B cell (primary cell): Measurements from ENCODE around the gene LGR5. TPM values are rescaled to one million over a fixed set of nuclear protein-coding genes. Genes with fewer than 3 reads are reported as not detected.

Experiments used
- ATAC-seq: fragments of 200-7000 bp; cut with Tn5 transposase; one replicate; pipeline ENCODE4 v1.10.0; 2021; ENCODE audit warnings: low read depth, mild to moderate bottlenecking, moderate number of reproducible peaks, moderate library complexity
- CTCF ChIA-PET: fragments of 350-600 bp; sonication (Branson Sonifier 250); formaldehyde crosslinking; loops from one replicate; lab custom pipeline; 2021; ENCODE audit warnings: antibody characterized with exemption, inconsistent platforms; lab: Charles Lee
- POLR2A ChIA-PET: fragments of 350-600 bp; sonication (Branson Sonifier 250); formaldehyde crosslinking; loops from one replicate; lab custom pipeline; 2021; ENCODE audit warnings: antibody characterized with exemption; lab: Charles Lee
- DNase-seq: peaks from one replicate; pipeline ENCODE4 v3.0.0; 2013
- H2AFZ ChIP-seq: 2 replicates; pipeline ENCODE4 v1.6.1; 2012; ENCODE audit warnings: mild to moderate bottlenecking, low read depth, low read length; ENCODE audit not compliant: insufficient read depth, poor library complexity, severe bottlenecking
- H3K27ac ChIP-seq, 2 donors: 1 replicate in 1 of 2; 2 replicates in 1 of 2; pipeline ENCODE4 v1.5.1; 2012 to 2013; ENCODE audit warnings: low read length in 2 of 2, mild to moderate bottlenecking in 2 of 2, moderate library complexity in 1 of 2
- H3K27me3 ChIP-seq, 4 experiments: fragments of 200-600 bp in 1 of 4; sonication (generic) in 1 of 4; replicated peaks in 1 of 4; 1 replicate in 2 of 4; 2 replicates in 2 of 4; pipeline versions ENCODE4 v1.6.1 to v1.7.0; 2013 to 2016; ENCODE audit warnings: low read length in 3 of 4, mild to moderate bottlenecking in 2 of 4, mixed read lengths in 1 of 4, moderate library complexity in 1 of 4; ENCODE audit not compliant: insufficient read depth in 4 of 4, control insufficient read depth in 3 of 4; ENCODE audit errors: control extremely low read depth in 1 of 4
- H3K36me3 ChIP-seq, 2 experiments: replicated peaks in 1 of 2; 1 replicate in 1 of 2; 2 replicates in 1 of 2; pipeline versions ENCODE4 v1.6.1 to v1.7.1; 2013; ENCODE audit warnings: low read length in 1 of 2; ENCODE audit not compliant: insufficient read depth in 2 of 2, control insufficient read depth in 1 of 2; ENCODE audit errors: control extremely low read depth in 1 of 2, extremely low read depth in 1 of 2
- H3K4me1 ChIP-seq, 2 donors: fragments of 200-600 bp in 1 of 2; sonication (generic) in 1 of 2; 1 replicate in 1 of 2; 2 replicates in 1 of 2; pipeline versions ENCODE4 v1.5.1 to v1.6.1; 2013 to 2017; ENCODE audit warnings: low read length in 2 of 2; ENCODE audit not compliant: control insufficient read depth in 2 of 2, insufficient read depth in 2 of 2
- H3K4me2 ChIP-seq: replicated peaks from 2 replicates; pipeline ENCODE3; 2012; ENCODE audit warnings: mild to moderate bottlenecking, low read depth, low read length; ENCODE audit not compliant: poor library complexity, severe bottlenecking
- H3K4me3 ChIP-seq, 5 experiments: fragments of 200-600 bp in 1 of 5; sonication (generic) in 1 of 5; 1 replicate in 3 of 5; 2 replicates in 2 of 5; pipeline versions ENCODE4 v1.5.1 to v1.7.0; 2011 to 2016; ENCODE audit warnings: low read length in 4 of 5, mild to moderate bottlenecking in 4 of 5, low read depth in 2 of 5, control low read depth in 1 of 5, moderate library complexity in 1 of 5; ENCODE audit not compliant: insufficient read depth in 1 of 5; ENCODE audit errors: control extremely low read depth in 1 of 5, extremely low read depth in 1 of 5
- H3K79me2 ChIP-seq: fragments of 200-600 bp; sonication (generic); one replicate; pipeline ENCODE4 v1.6.0; 2016; ENCODE audit warnings: low read length; ENCODE audit not compliant: control insufficient read depth, insufficient read depth
- H3K9ac ChIP-seq: fragments of 200-600 bp; sonication (generic); 2 replicates; pipeline ENCODE4 v1.6.1; 2017; ENCODE audit warnings: mild to moderate bottlenecking, low read length, moderate library complexity
- H3K9me3 ChIP-seq, 3 donors: one replicate each; pipeline versions ENCODE4 v1.6.1 to v1.7.1; 2013; ENCODE audit warnings: low read length in 2 of 3; ENCODE audit not compliant: control insufficient read depth in 2 of 3, insufficient read depth in 1 of 3; ENCODE audit errors: control extremely low read depth in 1 of 3
- H4K20me1 ChIP-seq: 2 replicates; pipeline ENCODE4 v1.6.0; 2012; ENCODE audit warnings: mild to moderate bottlenecking, low read length; ENCODE audit not compliant: insufficient read depth, control insufficient read depth, poor library complexity, severe bottlenecking
- H3K27ac Mint-ChIP-seq: one replicate; pipeline ENCODE4 v1.8.0; 2021; ENCODE audit warnings: mixed read lengths
- H3K27me3 Mint-ChIP-seq: one replicate; pipeline ENCODE4 v1.8.0; 2021; ENCODE audit warnings: mixed read lengths
- H3K4me1 Mint-ChIP-seq: one replicate; pipeline ENCODE4 v1.8.0; 2021; ENCODE audit warnings: mixed read lengths
- H3K4me3 Mint-ChIP-seq: one replicate; pipeline ENCODE4 v1.8.0; 2021; ENCODE audit warnings: mixed read lengths
- H3K9me3 Mint-ChIP-seq: one replicate; pipeline ENCODE4 v1.8.0; 2022; ENCODE audit warnings: mixed read lengths; ENCODE audit not compliant: insufficient read depth
- EZH2 ChIP-seq: IDR thresholded peaks from 2 replicates; pipeline ENCODE4 v1.6.1; 2012; ENCODE audit warnings: borderline replicate concordance, low read depth, mild to moderate bottlenecking, moderate library complexity, low read length; ENCODE audit not compliant: insufficient read depth, poor library complexity, severe bottlenecking
- WGBS: methylation state at CpG from one replicate; pipeline ENCODE4 v1.1.5; 2013; ENCODE audit warnings: missing lambda C conversion rate; ENCODE audit not compliant: insufficient coverage; 5-methylcytosine and 5-hydroxymethylcytosine counted together
- intact Hi-C: fragments of 100-400 bp; cut with micrococcal nuclease; formaldehyde crosslinking; loops from one replicate; pipeline ENCODE4 v1.10.0; 2022
- polyA plus RNA-seq: library from polyadenylated mRNA; depleted of rRNA; stranded (reverse); fragments of >200 nt; gene quantifications from 2 replicates; pipeline ENCODE4 v1.2.3, GENCODE V29; 2012
- total RNA-seq, 2 donors: library from RNA; stranded (reverse); fragments of 120-200 nt in 1 of 2; gene quantifications; 1 replicate in 1 of 2; 2 replicates in 1 of 2; pipeline versions ENCODE4 v1.2.3 to v1.2.4, GENCODE V29; 2013 to 2022
- TF ChIP-seq, protein P1 (sequence below): fragments of 200-600 bp; IDR thresholded peaks from one replicate; pipeline ENCODE4 v1.8.0; 2022; ENCODE audit warnings: antibody characterized with exemption, mild to moderate bottlenecking

LGR5 gene
- total and polyA plus RNA-seq, 2 donors (not counting 1 experiment from before 2014, with no cell fraction given), result 0.06 TPM; not detected in 1

DNA sequence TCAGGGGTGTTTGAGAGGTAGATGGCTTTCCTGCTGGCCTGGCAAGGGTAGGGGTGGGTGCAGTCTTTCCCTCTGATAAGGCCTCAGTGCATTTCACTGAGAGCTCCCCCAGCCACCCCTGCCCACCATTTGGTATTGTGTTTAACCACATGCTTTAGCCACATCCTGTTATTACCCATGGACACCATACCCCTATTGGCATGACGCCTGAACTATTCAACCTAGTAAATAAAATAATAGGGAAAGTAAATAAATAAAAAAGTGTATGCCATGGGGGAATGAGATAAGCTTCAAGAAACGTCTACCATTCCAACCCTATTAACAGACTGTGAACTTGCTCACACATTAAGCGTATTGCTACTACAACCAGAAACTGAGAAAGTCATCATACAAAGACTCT lies 7.6 kb upstream of the LGR5 start:
- no peak for TF ChIP-seq EZH2
- TF ChIP-seq, protein P1, sequence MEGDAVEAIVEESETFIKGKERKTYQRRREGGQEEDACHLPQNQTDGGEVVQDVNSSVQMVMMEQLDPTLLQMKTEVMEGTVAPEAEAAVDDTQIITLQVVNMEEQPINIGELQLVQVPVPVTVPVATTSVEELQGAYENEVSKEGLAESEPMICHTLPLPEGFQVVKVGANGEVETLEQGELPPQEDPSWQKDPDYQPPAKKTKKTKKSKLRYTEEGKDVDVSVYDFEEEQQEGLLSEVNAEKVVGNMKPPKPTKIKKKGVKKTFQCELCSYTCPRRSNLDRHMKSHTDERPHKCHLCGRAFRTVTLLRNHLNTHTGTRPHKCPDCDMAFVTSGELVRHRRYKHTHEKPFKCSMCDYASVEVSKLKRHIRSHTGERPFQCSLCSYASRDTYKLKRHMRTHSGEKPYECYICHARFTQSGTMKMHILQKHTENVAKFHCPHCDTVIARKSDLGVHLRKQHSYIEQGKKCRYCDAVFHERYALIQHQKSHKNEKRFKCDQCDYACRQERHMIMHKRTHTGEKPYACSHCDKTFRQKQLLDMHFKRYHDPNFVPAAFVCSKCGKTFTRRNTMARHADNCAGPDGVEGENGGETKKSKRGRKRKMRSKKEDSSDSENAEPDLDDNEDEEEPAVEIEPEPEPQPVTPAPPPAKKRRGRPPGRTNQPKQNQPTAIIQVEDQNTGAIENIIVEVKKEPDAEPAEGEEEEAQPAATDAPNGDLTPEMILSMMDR, result no peak
- Histone ChIP-seq H3K79me2 (no peaks in the 10 kb centered on the region), H3K27ac (no peak overlapping the region), H3K9ac (no peak overlapping the region), H3K9me3 (peaks cover 0 to 13% (median 10%) of the 10 kb centered on the region in 3 donors), H3K27me3 (peaks cover 0 to 6% (median 2%) of the 10 kb centered on the region in 4 experiments), H4K20me1 (no peaks in the 10 kb centered on the region), H3K4me1 (no peaks in the 10 kb centered on the region), H3K4me2 (no peak overlapping the region), H3K4me3 (no peak overlapping the region), H3K36me3 (no peaks in the 10 kb centered on the region), H2AFZ (no peak overlapping the region)
- ATAC-seq (no peak), DNase-seq (no peak)
- Mint-ChIP-seq H3K4me3 (no peak overlapping the region), H3K27me3 (peaks cover 36% of the 10 kb centered on the region), H3K9me3 (peaks cover 6% of the 10 kb centered on the region), H3K27ac (no peak overlapping the region), H3K4me1 (no peaks in the 10 kb centered on the region)
- CTCF ChIA-PET, result no interaction called here
- intact Hi-C loops, result no loop called here
- POLR2A ChIA-PET, result no interaction called here
- no CpG with 5 or more reads among the region's 3 CpGs for WGBS

DNA sequence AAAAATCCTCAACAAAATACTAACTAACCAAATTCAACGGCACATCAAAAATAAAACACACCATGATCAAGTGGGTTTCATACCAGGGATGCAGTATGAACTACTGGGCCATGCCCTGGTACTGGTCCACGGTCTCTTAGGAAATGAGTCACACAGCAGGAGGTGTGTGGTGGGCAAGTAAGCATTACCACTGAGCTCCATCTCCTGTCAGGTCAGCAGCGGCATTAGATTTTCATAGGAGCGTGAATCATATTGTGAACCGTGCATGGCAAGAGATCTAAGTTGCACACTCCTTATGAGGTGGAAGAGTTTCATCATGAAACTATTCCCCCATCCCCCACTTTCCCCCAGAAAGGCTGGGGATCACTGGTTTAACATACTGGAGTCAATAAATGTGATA lies 6.7 kb upstream of the LGR5 start:
- ATAC-seq (no peak), DNase-seq (no peak)
- Mint-ChIP-seq H3K27me3 (peaks cover 41% of the 10 kb centered on the region), H3K4me3 (no peak overlapping the region), H3K4me1 (no peaks in the 10 kb centered on the region), H3K27ac (no peak overlapping the region), H3K9me3 (peaks cover 9% of the 10 kb centered on the region)
- no peak overlapping the region for H3K9ac ChIP-seq
- no peaks in the 10 kb centered on the region for H4K20me1 ChIP-seq
- H3K27me3 ChIP-seq, result peaks cover 0 to 3% (median 0%) of the 10 kb centered on the region in 4 experiments
- TF ChIP-seq EZH2, result no peak
- TF ChIP-seq, protein P1, result no peak
- no peak overlapping the region for H2AFZ ChIP-seq
- ChIA-PET CTCF (no interaction called here), POLR2A (no interaction called here)
- H3K79me2 ChIP-seq, result no peaks in the 10 kb centered on the region
- no peaks in the 10 kb centered on the region for H3K4me1 ChIP-seq
- no peak overlapping the region for H3K27ac ChIP-seq
- H3K4me2 ChIP-seq, result no peak overlapping the region
- peaks cover 0 to 13% (median 10%) of the 10 kb centered on the region in 3 donors for H3K9me3 ChIP-seq
- H3K4me3 ChIP-seq, result no peak overlapping the region
- no peaks in the 10 kb centered on the region for H3K36me3 ChIP-seq
- intact Hi-C loops, result no loop called here
- 100% methylated on average over 1 of the region's 5 CpGs for WGBS
